Measurements from ENCODE around the gene GNG7.
"Not testable (repeated sequence)": the region's sequence is repeated elsewhere in the genome, so short reads cannot be mapped to it uniquely, and the experiment has no call there.

Gene GNG7

DNA sequence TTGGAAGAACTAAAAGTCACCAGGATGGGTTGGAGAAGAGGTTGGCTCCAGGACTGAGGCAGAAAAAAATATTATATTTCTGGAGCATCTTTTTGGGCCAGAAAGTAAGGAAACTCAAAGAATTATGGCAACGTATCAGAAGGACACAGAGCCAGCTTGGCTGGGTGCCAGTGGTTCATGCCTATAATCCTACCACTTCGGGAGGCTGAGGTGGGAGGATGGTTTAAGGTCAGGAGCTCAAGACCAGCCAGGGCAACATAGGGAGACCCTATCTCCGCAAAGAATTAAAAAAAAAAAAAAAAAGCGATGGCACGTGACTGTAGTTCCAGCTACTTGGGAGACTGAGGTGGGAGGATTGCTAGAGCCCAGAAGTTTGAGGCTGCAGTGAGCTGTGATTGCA is 118.5 kb downstream of the GNG7 start:
- no peak for DNase-seq (ENCODE audit: low read depth, low spot score)
- no peak overlapping the region for H3K27ac ChIP-seq

DNA sequence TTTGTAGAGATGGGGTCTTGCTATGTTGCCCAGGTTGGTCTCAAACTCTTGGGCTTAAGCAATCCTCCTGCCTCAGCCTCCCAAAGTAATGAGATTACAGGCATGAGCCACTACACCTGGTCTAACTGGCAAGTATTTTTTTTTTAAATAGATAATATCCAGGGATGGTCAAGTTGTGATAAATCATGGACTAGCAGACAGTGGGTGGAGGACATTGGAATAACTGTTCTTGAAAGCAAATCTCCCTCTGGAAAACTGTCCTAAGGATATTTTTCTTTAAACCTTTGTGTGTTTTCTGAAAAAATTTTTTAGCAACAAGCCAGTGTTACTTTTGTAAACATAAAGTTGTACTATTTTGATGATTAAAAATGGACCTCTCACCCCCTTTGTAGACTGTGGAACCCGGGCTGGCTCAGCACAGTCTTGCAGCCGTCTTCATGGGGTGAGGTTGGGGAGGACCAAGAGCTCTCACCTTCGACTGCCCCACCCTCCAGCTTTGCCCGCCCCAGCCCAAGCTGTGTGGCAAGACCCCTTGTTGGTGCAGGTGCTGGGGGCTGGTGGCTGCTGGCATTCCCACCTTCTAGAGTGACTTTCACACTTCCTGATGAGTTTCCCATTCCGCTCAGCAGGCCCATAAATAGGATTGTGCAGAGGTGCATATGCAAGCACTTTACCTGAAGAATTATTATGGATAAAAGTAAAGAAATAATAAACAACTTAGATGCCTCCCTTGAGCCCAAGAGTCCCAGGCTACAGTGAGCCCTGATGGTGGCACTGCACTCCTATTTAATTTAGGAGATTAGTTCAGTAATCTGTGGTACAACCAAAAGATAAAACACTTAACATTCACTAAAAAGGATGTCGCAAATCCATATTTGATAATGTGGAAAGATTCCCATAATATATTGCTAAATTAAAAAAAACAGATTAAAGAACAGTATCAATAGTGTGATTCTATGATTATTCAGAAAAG is 119.2 kb downstream of the GNG7 start:
- no peak overlapping the region for H3K27ac ChIP-seq
- no peak for DNase-seq (ENCODE audit: low read depth, low spot score)

DNA sequence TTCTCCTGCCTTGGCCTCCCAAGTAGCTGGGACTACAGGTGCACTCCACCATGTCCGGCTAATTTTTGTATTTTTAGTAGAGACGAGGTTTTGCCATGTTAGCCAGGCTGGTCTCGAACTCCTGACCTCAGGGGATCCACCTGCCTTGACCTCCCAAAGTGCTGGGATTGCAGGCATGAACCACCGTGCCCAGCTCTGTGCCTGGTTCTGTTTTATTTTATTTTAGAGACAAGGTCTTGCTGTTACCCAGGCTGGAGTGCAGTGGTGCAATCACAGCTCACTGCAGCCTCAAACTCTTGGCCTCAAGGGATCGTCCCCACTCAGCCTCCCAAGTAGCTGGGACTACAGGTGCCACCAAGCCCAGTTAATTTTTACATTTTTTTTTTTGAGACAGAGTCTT is 122.1 kb downstream of the GNG7 start:
- not testable (repeated sequence) for H3K27ac ChIP-seq; DNase-seq (ENCODE audit: low read depth, low spot score)

DNA sequence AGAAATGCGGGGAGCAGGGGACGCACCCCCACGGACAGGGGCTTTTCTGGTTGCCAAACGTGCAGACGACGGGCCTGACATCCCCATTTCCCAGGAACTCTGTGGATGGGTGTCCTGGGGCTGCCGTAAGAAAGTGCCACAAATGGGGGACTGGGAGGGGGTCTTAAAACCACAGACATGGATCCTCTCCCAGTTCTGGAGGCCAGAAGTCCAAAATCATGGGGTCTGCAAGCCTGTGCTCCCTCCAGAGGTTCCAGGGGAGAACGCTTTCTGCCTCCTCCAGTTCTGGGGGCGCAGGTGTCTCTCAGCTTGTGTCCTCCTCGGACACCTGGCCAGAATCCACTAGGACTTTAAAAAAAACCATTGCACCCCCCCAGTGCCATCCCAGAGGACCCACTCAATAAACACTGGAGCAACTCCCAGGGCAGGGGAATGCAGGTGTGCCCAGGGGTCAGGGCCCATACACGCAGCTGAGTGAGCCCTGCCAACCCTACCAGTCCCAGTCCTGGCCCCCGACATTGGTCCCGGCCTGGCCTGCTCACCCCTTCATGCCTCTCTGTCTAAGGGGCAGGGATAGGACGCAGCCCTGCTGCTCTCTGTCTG is 122.7 kb downstream of the GNG7 start:
- no peak for DNase-seq (ENCODE audit: low read depth, low spot score)
- no peak overlapping the region for H3K27ac ChIP-seq

DNA sequence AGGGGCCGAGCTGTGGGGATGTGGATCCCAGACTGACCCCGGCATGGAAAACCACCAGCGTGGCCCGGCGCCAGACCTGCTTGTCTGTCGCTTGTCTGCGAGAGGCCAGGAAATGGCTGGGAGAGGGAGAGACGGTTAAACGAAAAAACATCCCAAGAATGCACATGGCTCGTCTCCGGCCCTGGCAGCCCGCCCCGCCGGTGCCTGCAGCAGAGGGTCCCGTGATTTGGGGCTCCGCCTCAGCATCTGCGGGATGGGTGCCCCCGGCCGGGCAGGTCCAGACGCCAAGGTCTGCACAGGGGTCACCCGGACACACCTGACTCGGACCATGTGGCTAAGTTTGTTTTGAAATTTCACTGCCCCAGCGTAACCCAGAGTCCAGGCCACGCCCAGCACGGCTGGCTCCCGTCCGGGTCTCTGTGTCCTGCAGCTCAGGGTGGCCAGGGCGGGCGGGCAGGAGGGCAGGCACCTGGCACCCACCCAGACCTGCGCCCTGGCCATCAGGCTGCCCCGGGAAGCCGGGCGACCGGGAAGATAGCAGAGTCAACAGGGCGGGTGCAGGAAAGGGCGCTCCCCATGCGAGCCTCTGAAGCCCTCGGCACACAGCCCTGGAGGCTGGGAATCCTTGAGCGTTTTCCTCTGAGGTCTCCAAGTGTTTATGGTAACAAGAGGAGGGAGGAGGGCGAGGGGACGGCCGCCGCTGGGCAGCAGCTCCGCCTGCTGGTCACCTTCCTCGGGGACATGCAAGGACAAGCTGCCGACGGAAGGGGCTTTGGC is 123.4 kb downstream of the GNG7 start:
- peak; percentile 20 for DNase-seq (ENCODE audit: low read depth, low spot score)
- peak overlapping the region; percentile 40 for H3K27ac ChIP-seq

DNA sequence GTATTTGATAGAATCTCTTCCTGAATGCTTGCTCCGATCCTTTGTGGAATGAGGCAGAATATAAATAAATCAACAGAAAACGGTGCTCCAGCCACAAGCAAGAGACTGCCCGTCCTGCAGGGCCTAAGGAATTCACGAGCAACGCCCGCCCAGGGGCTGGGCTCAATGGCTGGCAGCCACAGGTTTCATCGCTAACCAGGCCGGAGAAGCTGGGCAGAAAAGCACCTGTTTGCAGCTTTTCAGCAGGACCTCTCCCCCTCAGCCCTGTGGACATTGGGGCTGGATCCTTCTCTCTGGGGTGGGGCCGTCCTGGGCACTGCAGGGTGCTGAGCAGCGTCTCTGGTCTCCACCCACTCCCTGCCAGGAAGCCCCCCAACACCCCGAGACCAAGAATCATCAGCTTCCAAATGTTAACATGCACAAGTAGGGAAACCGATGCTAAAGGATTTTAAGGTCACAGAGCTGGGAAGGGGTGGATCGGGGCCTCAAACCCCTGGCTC is 124.1 kb downstream of the GNG7 start:
- H3K27ac ChIP-seq = peak overlapping the region; percentile 40
- DNase-seq (ENCODE audit: low read depth, low spot score) = no peak

DNA sequence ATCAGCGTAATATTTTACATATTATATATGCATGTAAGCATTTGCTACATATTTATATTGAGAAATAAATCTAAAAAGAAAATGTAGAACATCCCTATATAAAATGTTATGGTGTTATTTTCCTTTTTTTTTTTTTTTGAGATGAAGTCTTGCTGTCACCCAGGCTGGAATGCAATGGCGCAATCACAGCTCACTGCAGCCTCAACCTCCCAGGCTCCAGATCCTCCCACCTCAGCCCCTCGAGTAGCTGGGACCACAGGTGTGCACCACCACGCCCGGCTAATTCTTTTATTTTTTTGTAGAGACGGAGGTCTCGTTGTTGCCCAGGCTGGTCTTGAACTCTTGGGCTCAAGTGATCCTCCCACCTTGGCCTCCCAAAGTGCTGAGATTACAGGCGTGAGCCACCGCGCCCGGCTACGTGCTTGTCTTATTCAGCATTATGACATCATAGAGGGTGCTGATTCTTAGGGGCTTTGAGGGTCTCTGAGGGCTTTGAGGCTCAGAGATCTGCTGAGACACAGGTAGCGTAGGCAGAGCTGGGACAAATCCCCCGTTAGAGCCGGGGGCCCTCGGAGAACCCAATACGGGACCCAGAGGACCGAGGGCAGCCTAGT is 124.7 kb downstream of the GNG7 start:
- peak overlapping the region; percentile 40 for H3K27ac ChIP-seq

DNA sequence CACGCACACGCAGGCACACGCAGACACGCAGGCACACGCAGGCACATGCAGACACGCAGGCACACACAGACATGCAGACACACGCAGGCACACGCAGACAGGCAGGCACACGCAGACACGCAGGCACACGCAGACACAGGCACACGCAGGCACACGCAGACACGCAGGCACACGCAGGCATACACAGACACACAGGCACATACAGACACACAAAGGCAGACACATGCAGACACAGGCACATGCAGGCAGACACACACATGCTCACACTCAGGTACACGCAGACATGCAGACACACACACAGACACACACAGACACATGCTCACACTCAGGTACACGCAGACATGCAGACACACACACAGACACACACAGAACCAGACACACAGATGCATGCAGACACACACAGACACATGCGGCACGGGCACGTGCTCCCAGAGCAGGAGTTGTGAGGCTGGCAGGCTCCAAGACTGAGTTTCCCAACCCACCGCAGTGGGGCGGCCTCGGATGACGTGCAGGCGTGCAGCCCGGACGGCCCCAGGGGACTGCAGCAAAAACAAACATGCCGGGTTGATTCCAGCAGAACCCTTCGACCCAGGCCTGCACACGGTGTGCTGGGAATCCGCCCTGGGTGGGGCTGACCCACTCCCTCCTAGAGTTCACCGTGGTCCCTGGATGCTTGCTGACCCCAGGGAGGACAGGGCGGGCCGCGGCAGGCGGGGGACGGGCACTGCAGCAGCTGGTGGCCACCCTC is 126.6 kb downstream of the GNG7 start:
- H3K27ac ChIP-seq = no peak overlapping the region
- no peak for DNase-seq (ENCODE audit: low read depth, low spot score)

More for the DNA sequence above, 124.7 kb downstream of the GNG7 start:
- DNase-seq (ENCODE audit: low read depth, low spot score) = no peak

DNA sequence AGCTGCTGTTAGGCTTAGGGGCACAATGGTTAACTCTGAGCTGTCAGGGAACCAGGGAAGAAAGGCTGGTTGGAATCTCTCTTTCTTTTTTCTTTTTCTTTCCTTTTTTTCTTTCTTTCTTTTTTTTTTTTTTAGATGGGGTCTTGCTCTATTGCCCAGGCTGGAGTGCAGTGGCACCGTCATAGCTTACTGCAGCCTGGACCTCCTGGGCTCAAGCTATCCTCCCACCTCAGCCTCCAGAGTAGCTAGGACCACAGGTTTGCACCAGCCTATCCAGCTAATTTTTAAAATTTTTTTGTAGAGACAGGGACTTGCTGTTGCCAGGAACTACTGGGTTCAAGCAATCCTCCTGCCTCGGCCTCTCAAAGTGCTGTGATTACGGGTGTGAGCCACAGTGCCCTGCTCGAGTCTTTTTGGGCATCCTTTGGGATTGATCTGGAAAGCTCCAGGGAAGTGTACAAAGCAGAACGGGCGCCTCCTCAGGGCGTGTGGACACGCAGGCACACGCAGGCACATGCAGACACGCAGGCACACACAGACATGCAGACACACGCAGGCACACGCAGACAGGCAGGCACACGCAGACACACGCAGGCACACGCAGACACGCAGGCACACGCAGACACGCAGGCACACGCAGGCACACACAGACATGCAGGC is 127.4 kb downstream of the GNG7 start:
- DNase-seq (ENCODE audit: low read depth, low spot score) = no peak
- no peak overlapping the region for H3K27ac ChIP-seq

DNA sequence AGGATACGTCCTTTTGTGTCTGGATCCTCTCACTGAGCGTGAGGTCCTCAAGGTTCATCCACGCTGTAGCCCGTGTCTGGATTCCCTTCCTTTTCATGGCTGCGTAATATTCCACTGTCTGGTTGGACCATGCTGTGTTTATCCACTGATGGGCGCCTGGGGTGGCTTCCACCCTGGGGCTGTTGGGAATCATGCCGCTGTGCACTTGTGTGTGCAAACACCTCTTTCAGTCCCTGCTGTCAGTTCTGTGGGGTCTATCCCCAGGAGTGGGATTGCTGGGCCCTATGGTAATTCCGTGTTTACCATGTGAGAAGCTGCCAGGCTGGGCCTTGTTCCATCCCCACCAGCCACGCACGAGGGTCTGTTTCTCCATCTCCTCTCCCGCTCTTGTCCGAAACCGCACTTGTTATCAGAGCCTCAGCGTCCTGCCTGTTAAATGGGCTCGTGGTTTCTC is 128.0 kb downstream of the GNG7 start:
- no peak for DNase-seq (ENCODE audit: low read depth, low spot score)
- H3K27ac ChIP-seq = no peak overlapping the region

DNA sequence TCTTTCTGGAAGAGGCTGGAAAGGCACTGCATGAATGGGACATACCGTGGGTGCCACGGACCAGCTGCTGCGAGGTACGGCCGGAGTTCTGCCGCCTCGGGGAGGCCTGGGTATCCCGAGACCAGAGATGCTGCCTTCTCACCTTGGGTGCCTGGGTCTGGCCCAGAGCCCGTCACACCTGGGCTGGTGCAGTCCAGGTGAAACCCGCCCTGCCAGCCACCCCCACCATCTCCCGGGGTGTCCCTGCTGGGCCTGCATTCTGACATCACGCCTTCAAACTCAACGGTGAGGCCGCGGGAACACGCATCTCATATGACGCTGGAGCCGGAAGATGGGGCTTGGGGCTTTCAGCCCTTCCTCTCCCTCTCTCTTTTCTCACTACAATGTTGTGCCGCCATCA is 128.6 kb downstream of the GNG7 start:
- DNase-seq (ENCODE audit: low read depth, low spot score) = no peak
- no peak overlapping the region for H3K27ac ChIP-seq

DNA sequence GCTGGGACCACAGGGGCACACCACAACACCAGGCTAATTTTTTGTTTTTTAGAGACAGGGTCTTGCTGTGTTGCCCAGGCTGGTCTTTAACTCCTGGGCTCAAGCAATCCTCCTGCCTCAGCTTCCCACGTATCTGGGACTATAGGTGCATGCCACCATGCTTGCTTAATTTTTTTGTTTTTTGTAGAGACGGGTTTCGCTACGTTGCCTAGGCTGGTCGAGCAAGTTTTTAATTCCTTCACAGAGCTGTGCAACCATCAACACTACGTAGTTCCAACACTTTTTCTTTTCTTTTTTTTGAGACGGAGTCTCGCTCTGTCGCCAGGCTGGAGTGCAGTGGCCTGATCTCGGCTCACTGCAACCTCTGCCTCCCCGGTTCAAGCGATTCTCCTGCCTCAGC is 130.3 kb downstream of the GNG7 start:
- H3K27ac ChIP-seq; DNase-seq (ENCODE audit: low read depth, low spot score): not testable (repeated sequence)

DNA sequence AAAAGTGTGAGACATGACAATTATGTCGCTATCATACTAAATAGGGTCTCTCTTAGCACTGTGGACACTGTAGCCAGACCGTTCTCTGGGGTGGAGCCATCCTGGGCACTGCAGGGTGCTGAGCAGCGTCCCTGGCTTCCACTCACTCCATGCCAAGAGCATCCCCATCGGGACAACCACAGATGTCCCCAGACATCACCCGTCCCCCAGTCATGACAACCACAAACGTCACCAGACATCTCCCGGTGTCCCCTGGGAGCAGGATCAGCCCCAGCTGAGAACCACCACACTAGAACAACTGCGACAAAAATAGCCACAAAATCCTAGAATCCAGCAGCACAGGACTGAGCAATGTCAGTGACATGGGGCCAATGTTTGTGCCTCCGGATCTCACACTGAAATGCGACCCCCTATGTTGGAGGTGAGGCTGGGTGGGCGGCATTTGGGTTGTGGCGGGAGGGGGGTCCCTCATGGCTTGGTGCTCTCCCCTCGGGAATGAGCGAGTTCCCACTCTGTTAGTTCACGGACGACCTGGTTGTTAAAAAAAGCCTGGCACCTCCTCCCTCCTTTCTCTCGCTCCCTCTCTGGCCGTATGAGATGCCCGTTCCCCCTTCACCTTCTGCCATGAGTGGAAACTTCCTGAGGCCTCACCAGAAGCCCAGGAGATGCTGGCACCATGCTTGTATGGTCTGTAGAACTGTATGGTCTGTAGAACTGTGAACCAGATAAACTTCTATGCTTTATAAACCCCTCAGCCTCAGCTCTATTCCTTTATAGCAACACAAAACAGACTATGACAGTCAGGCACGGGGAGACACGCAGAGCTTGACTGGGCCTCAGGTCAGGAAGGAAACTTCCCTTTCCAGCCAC is 132.7 kb downstream of the GNG7 start:
- H3K27ac ChIP-seq = no peak overlapping the region
- DNase-seq (ENCODE audit: low read depth, low spot score) = no peak

DNA sequence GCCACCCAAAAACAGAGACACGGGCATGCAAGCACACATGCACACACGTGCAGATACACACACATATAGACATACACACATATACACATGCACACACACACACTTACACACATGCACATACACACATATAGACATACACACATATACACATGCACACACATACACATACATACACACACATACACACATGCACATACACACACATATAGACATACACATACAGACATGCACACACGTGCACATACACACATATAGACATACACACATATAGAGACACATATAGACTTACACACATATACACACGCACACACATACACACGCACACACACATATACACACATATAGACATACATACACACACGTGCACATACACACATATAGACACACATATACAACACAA is 134.5 kb downstream of the GNG7 start:
- H3K27ac ChIP-seq = no peak overlapping the region
- no peak for DNase-seq (ENCODE audit: low read depth, low spot score)

DNA sequence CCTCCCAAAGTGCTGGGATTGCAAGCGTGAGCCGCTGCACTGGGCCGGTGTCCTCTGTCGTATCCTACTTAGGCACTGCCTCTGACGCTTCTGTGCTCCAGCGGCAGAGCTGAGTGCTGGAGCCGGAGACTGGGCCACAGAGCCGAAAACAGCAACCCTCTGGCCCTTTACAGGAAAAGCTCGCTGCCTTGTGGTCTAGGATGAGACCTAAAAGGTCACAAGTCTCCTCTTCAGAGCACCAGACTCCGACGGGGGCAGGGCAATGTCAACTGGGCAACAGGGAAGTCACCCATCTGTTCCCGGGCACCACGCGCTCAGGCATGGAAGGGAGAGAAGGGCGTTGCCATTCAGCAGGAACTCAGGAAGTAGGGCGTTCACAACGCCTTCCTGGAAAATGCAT is 134.9 kb downstream of the GNG7 start:
- DNase-seq (ENCODE audit: low read depth, low spot score) = no peak
- H3K27ac ChIP-seq = no peak overlapping the region

DNA sequence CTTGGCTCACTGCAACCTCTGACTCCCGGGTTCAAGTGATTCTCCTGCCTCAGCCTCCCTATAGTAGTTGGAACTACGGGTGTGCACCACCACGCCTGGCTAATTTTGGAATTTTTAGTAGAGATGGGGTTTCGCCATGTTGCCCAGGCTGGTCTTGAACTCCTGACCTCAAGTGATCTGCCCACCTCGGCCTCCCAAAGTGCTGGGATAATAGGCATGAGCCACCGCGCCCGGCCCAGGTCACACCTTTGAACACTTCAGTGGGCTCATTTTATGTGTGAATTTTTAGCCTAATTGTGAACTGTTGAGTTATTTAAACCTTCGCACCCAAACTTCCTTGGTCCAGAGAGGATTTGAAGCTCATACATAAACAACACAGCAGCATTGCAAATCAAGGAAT is 138.9 kb downstream of the GNG7 start:
- not testable (repeated sequence) for H3K27ac ChIP-seq; DNase-seq (ENCODE audit: low read depth, low spot score)

DNA sequence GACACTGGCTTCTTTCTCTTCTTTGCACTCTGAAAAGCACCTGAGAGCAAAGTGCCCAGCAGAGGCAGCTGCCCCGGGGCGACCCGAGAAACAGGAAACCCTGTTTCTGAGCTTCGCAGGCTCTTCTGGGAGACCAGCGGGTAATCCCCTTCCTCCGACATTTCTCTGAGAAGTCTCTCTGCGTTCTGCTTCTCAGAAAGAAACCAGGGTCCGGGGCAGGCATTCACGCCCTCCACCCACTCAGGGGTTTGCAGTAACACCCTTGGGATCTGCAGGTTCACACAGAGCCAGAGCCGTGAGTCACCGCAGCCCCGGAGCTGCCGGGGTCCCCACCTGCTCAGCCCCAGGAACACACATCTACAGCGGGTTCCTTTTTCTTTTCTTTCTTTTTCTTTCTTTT is 140.6 kb downstream of the GNG7 start:
- no peak overlapping the region for H3K27ac ChIP-seq

DNA sequence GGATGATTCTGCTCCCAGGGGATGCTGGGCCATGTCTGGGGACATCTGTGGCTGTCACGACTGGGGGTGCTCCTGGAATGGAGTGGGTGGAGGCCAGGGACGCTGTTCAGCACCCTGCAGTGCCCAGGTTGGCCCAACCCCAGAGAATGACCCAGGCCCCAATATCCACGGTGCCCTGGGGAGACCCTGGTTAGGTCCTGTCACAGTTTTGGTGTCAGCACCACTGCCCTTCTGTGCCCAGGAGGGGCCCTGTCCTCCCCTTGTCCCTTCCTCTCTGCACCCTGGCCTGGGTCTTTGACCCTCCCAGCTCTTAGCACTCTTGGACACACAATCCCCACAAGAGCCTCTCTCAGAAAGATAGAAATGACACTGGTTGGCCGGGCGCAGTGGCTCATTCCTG is 141.3 kb downstream of the GNG7 start:
- DNase-seq (ENCODE audit: low read depth, low spot score) = no peak
- no peak overlapping the region for H3K27ac ChIP-seq

More for the DNA sequence above, 140.6 kb downstream of the GNG7 start:
- no peak for DNase-seq (ENCODE audit: low read depth, low spot score)

Data from epithelial cell of prostate (primary cell).